AG08396 (cell line): ENCODE data around the gene GLRA2.
A peak's percentile ranks its signal among the peaks of the same experiment; 100 is the strongest.

Experiments used
- DNase-seq: peaks from one replicate; pipeline ENCODE4 v3.0.0; 2012; ENCODE audit warnings: low spot score, mixed read lengths

GLRA2 gene

DNA sequence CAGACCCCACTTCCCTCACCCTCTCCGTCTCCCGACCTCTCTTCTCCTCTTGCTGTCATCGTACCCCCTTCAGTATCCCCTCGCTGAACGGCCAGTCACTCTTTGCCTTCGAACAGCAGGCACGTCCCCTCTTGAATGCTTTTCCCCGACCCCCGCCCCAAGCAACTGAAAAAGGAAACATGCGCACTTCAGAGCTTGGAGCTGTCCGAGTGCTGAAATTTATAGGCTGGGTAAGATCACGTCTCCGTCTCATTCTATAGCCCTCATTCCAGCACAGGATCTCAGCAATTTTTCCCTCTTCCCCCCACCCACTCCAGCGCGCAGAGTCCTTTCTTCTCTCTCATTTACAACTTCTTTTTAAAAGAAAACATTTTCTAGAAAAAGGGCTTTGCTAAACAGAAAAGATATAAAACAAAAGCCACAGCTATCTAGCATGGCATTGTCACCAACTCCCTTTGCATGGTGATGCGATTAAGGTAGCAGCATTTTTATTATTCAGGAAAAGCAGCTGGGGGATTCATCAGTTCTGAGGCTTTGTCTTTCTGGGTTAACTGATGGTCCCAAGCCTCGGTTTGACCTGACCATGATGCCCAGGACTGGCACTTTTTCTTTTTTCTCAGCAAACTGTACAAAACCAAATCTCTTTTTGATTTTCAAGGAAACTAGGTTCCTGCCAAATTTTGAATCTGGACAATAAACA is at the start of gene GLRA2:
Gene GLRA2, plus strand, starts transcription at position 247 of the 700 bp plus-strand sequence. CDS start 522 bp downstream, outside the sequence.
- DNase-seq = peak; percentile 11

DNA sequence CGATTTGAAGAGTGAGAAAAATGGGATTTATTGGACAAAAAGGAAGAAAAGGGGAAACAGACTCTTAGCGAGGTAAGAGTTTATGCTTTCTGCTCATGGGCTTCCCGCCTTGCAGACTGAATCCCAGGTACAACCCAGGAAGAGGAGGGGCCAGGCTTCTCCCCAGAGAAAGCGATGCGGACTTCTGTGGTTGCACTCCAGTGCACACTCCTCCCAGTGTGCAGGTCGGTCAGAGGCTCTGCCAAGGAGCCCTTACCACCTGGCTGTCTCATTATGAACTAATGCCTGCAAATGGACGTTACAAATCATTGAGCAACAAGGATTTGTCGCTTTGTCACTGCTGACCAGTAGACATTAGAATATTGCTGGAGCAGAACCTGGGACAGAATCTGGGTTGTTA is 39.9 kb upstream of the GLRA2 start:
- DNase-seq = no peak

DNA sequence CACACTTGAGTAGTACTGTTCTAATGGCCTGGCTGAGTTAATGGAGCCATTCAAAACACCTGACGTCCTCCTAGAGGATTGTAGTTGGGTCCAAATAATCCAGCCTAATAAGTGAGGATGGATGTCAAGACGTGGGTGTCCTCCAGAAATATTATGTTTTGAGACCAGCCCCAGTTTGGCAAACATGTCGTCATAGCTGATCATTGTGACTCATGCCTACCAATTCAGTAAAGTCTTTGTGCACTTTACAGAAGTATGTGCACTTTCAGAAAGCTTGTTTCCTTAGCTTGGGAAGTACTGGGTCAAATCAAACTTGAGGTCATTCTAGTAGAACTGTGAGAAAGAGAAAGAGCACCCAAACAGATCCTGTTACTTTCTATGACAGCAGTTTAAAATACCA is 37.6 kb upstream of the GLRA2 start:
- no peak for DNase-seq

DNA sequence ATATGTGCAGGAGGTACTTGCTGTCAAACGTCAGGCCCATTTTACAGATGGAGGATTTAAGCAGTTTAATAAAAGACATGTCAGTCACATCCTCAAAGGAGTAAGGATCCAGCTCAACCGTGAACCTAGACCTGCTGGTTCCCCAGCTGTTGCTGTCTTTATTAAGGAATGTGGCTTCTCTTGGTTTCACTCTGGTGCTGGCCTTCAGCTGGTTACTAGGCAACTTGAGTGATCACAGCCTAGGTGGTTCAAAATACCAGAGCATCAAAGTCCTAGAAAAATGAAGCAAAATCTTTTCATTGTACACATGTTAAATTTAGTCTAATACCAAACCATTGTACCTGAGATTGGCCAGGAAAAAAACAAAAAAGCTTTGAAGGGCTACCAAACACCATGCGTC is 32.7 kb upstream of the GLRA2 start:
- DNase-seq = peak; percentile 2

DNA sequence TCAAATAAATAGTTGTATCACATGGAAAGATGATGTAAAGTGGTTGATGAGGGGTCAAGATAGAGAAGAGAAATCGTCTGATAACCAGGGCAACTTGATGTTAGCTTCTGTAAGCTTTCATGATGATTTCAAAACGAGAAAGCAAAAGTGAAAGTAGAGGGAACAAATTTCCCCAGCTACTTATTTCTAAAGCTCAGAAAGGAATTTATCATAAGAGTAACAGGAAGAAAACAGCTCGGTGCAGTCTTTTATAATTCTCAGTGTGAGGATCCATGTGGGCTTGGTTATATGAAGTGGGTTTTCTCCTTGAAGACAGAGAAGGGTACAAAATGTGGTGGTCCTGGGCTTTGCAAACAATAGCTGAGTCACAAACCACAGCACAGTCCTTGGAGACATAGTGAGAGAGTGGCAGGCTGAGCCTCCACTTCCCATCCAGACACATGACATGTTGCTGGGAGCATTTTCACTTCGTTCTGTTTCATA is 32.1 kb upstream of the GLRA2 start:
- DNase-seq = peak; percentile 3

DNA sequence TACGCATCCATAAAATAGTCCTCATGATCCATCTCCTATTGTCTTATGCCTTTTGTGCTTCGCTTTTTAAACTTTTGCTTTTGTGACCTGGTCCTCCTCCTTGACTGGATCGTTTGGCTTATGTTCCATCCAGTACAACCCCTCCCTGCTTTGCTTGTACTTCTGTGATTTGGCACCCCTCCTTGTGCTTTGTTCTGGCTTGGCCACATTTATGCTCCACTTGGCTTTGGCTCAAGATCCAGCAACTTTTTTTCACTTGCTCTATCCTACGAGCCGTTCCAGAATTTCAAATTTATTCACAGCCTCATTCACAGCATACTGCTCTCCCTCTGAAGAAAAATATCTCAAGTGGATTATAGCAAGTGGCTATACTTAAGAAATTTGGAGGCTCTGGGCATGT is 28.0 kb upstream of the GLRA2 start:
- no peak for DNase-seq

DNA sequence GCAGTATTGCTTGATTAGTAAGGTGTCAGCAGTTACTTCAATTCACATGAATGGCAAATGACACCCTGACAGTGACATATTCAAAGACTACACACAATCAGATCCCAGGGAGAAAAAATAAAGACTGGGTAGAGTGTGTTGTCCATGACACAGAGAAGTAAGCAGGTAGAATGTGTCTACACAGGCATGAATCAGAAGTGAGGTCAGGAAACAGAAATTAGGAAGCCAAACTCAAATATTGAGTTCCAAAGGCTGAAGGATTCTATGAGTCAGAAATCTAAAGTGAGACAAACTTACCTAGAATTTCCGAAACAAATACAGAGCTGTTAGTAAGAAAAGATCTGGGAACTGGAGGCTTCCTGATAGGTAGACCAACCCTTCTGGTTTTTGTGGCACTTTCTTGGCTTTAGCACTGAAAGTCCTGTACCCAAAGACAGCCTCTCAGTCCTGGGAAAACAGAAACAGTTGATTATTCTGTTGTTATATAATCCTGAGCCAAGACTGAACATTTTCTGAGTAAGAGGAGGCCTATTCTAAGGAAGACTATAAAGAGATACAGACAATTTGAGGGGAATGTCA is 24.3 kb upstream of the GLRA2 start:
- no peak for DNase-seq

DNA sequence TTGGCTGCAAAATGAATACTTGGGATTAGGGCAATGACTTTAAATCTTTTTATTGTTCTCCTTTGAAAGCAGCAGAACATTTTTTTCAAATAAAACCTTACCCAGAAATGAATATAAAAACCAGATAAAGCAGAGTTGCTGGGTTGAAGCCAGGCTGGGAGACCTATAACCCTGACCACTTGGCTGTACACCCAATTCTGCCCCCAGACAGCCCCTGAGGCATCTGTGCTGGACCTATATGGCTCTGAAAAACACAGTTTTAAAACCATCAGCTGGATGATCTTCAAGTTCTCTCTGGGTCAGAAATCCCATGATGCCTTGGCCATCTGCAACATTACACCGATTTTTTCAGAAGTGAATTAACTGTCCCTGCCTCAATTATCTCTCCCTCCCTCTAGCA is 23.7 kb upstream of the GLRA2 start:
- DNase-seq = no peak

DNA sequence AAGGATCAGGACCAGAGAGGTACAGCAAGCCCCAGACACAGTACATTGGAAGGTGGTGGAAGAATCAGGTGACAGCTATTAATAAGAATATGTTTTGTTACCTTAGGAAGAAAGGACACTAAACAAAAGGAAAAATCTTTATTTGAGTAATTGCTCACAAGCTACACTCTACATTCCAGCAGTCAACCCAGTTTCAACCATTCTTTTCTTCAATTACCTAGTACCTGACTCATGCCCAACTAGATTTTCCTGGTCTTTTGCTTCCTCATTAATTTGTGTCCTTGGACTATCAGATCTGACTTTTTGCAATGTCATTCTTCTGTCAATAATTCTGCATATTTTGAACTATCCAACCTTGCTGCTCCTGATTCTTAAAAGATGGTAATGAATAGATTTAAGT is 22.5 kb upstream of the GLRA2 start:
- DNase-seq = no peak

DNA sequence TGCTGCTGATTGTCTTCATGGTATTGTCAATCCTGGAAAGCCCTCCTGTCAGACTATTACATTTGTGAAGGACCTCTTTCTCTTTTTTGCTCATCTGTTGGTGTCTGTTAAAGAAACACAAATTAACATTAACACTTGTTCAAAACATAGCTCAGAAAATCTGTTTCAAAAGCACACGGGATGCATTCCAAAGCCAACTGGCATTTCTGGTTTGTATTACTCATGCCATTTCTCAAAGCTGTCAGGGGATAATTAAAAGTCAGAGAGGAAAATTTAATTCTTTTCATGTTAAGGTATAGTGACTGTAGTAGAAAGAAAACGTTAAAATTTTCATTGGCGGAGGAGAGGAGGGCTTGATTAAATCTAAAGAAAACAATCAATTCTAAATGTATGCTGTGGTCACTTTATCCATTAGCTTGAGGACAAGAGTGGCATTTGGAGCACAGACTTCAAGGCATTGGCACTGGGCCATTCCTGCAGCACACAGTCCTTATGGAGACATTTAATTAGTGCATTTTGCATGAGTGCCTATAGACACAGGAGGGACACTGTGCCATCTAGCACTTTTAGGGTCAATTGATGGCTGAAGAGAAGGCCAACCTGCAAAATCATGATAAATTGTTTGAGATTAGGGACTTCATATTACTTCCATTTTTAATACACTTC is 21.2 kb upstream of the GLRA2 start:
- no peak for DNase-seq

DNA sequence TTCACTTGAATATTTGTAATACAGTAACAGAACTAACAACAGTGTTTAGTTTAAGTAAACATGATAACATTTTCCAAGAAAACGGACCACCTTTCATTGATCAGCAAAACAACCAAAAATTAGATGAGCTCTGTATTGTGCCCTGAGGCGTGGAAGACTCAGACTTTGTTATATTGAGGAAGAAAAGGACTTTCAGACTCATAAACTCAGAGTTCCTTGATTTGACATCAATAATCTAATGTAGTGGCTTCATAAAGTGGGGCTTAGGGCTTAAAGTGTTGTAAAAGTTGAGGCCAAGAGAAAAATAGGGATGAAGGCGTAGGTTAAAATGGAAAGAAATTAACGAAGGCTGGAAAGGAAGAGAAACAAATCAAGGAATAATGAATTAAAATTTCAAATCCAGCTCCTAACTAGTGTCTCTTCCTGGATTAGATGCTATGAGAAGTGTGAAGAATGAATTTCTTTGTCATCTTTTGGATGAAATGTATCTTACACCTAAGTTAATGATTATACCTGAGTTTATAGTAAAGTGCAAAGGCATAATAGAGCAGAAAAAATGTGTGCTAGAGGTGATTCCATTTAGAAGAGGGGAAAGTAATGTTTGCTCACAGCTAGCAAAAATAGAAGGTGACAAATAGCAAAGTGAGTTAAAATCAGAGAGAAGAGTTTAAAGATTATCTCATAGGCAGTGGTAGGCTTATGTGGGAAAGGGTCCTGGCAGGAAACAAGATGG is 19.8 kb upstream of the GLRA2 start:
- DNase-seq = no peak

DNA sequence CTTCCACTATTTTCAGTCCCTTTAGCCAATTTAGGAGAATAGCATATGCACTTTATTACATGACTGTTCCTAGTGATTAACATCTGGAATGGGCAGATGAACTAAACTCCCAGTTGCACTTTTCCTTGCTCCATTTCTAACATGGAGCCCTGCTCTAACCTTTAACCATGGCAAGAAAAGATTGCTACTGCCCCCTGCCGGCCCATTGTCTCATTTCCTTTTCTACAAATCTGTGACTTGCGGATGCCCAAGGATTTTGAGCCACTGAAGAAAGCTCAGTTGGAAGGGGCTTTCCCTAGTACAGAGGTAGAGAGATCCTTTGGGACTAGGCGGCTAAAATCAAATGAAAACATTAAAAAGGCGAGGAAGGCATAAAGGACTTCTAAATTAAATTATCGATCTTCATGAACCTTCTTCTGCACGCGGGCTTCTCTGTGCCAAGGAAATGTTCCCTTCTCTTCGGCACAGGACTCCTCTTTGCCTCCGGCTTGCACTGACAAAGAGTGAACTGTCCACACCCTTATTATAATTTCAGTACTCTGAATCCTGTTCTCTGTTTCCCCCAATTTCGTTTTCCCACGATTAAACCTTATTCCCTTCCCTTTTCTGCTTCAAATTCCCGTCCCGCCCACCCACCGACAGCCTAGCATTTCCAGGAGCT is 577 bp upstream of the GLRA2 start:
- peak; percentile 12 for DNase-seq

DNA sequence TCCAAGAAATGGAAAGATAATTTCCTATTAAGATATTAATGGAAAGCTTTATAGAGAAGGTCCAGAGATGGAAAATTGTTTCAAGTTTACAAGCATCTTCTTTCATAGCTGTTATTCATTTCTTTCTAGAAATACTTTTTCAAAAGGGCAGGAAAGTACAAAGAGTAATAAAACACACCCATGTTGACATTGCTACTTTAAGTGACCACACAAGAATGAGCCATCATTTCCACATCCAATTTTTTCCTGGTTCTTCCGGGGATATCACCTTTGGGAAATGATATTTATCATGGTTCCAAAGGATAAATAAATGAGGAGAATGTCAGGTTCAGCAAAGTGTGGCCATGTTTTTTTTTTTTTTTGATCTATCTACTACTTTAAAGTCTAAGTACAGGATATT is 4.5 kb downstream of the GLRA2 start:
- DNase-seq = no peak

DNA sequence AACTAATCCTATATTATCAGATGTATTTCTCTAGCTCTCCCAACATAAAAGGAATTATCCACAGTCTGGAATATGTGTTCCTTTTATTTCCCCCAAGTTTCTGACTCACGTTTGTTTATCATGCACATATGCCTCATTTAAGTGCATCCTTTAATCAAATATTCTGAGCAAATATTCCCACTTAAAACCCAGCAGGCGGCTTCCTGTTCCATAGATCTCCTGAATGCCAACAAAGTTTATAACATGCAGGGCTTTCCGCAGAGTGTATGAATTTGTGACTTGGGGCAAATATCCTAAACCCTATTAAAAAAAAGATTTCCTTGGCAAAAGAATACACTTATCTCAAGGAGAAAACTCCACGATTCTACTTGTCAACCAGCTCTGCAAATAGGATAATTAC is 16.9 kb downstream of the GLRA2 start:
- no peak for DNase-seq

DNA sequence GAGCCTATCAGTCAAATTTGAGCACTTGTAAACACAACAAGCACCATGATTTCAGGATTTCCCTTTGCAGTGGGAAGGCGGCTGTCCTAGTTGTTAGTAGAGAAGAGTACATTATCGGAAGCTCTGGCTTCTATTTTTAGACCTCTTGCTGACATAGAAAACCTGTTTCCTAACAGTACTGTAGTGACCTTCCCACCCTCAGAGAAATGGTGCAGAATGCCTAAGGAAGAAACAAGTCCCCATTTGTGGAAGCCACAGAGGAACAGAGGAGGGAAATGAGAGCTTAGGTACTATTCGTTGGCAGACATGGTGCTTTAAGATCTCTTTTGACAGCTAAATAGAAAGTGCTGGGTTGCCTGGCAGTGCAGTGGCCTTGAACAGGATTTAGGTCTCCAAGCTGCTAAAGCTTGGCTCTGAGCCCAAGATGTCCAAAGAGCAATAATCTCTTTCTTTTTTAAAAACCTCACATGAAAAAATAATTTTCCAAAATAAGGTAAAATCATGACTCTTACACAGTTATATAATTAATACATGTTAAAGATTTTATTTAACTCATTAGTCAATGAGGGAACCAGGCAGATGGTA is 24.9 kb downstream of the GLRA2 start:
- DNase-seq = no peak

DNA sequence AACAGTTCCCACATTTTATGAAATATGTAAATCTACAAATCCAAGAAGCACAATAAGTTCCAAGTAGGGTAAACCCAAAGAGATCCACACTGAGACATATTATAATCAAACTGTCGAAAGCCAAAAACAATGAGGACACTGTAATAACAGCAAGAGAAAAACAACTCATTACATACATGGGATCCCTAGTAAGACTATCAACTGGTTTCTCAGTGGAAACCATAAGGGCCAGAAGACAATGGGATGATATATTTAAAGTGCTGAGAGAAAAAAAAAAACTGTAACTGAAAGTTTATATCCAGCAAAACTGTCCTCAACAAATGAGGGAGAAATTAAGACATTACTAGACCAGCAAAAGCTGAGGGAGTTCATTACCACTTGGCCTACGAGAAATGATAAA is 34.7 kb downstream of the GLRA2 start:
- DNase-seq = no peak

DNA sequence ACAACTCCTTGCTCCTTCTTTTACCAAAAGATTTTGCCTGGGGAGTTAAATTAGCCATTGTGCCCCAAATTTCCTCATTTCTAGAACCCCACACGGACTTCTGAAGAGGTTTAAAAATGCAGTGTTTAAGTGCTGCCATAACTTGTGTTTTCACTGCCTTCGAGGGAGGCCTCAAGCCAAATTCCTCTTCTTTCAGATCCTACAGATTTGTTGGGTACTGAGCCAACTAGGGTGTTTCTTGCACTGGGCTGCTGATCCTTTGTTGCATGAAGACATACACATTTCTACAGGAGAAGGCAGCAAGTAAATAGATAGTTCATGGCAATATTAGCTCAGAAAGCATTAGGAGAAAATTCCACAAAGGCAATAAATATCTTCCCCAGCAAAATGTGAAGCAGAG is 43.8 kb downstream of the GLRA2 start:
- no peak for DNase-seq

DNA sequence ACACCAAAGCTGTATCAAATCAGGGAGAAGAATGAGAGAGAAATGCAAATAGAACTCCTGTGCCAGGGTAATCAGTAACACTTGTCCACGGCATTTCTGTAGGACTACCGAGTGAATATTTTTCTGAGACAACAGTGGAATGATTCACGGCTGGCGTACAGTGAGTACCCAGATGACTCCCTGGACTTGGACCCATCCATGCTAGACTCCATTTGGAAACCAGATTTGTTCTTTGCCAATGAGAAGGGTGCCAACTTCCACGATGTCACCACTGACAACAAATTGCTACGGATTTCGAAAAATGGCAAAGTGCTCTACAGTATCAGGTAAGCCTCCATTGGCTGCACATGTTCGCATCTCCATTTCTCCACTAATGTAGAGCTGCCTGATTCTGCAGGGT is 51.7 kb downstream of the GLRA2 start:
- no peak for DNase-seq

DNA sequence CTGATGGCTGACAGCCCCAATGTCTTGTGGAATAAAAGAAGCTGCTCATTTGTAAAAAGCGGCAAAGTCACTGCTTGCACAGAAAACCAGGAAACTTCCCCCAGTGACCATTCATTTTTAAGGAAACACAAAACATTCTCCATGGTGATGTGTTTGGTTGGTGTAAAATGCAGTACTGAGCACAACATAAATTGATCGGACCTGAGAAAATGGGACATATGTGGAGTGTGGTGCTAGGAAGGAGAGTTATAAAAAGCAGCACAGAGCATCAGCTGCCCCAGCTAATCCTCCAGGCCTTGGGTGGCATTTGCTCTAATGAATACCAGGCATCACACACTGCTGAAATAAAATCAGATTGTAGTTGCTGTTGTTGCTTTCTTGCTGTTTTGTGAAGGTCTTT is 55.2 kb downstream of the GLRA2 start:
- DNase-seq = no peak

DNA sequence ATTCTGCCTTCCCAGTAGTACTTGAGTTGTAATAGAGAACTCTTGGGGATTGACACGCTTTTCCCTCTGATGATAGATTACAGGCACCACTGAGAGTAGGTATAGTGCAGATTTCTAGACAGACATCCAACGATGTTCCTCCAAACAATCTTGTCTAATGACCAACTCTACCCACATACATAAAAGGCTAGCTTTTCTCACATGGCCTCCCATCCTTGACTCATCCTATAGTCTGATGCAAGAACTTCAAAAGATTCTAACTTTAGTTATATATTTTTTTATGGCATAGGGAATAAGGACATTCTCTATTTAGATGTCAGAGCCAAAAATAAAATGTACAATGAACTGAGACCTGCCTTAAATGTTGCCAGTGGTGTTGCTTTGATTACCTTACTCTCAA is 60.9 kb downstream of the GLRA2 start:
- DNase-seq = no peak

DNA sequence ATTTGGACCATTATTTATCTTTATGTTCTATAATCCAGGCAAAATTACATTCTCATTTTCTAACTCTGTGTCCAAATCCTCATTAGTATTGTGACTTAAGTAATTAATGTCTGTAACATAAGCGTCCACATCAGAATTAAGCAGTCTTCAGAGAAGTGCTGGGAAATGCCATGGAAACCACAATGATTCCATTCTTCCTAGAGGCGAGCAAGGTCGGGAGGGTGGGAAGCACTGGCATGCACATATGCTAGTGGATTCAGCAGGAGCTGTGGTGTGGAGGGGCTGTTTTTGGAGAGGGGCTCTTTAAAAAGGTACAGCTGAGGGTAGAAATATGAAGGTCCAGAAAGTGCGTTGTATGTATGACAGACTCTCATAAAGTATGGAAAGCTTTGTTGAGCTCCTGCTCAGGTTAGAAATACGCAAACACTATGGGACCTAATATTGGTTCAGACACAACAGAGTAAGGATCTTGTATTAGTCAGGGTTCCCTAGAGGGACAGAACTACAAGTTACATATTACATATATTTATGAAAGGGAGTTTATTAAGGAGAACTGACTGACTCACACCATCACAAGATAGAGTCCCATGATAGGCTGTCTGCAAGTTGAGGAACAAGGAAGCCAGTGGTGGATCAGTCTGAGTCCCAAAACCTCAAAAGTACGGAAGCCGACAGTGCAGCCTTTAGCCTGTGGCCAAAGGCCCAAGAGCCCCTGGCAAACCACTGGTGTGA is 61.5 kb downstream of the GLRA2 start:
- no peak for DNase-seq
